ENCODE results near the gene KIF11.
"Not testable (repeated sequence)": the region's sequence is repeated elsewhere in the genome, so short reads cannot be mapped to it uniquely, and the experiment has no call there.

KIF11 gene

GRCh38 chr10:92590623-92591549, 2.0 kb upstream of the KIF11 start:
- no peak for DNase-seq (ENCODE audit: low read depth in 2 of 3, low spot score in 2 of 3)

DNA sequence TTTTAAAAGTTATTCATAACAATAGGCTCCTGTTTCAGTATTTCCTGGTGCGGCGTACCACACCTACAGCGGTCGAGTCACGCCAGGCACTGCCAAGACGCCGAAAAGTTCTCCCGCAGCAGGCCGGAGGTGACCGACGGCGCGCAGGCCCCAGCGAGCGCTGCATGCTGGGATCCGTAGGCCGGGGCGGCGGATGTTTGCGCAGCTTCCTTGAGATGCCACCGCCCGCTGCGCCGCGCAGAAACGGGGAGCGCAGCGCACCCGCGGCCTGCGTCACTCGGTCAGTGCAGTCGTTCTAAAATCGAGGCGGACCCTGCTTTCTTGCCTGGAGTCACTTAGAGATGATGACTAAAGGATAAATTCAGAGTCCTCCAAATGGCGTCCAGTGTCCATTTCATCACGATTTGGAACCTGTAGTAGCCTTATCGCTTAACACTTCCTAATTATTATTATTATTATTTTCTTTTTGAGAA, 1.3 kb upstream of the KIF11 start:
- DNase-seq (ENCODE audit: low read depth in 2 of 3, low spot score in 2 of 3), result peak; percentile 63 to 81 (median 74)

DNA sequence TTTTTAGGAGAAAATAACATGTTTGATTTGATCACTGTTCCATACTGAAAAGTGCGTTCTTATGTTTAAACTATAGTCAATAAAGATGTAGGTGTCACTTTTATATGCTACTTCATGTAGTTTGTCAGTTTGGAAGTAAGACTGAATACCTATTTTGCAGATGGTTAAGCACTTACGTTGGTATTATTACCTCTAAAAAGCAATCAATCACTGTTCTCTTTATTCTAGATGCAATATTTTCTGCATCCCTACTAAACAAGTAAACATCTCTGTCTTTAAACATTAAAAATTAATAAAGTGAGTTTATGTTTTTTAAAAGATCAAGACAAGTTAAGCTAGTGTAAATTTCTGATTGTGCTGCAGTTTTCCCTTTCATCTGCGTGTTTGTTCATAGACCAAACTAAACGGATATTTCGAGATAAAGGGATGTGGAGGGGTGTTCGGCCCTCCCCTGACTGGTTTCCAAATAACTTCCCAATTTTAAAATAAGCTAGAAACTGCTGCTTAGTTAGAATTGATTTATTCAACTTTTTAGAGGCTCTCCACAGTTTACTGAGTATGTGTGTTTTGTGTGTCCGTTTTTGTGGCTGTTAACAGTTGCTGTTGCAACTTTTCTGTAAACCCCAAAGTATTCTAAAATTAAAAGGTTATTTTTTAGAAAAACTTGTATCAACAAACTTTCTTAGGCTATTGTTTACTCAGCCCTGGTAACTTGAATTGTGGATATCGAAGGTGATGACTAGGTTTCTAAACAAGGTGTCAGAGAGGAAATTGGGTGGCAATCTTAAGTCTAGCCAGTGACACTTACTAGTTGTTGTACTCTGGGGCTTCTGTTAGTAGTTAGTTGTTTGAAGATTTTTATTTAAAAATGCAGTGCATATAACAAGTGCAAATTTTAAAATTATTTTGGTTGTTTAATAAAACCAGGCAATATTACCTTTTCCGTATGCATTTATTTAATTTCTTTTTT, 974 bp downstream of the KIF11 start:
- DNase-seq (ENCODE audit: low read depth in 2 of 3, low spot score in 2 of 3), result no peak

- DNase-seq (ENCODE audit: low read depth in 2 of 3, low spot score in 2 of 3), result no peak
These were observed 2.6 kb downstream of the KIF11 start for GRCh38 chr10:92595505-92595904.

DNA sequence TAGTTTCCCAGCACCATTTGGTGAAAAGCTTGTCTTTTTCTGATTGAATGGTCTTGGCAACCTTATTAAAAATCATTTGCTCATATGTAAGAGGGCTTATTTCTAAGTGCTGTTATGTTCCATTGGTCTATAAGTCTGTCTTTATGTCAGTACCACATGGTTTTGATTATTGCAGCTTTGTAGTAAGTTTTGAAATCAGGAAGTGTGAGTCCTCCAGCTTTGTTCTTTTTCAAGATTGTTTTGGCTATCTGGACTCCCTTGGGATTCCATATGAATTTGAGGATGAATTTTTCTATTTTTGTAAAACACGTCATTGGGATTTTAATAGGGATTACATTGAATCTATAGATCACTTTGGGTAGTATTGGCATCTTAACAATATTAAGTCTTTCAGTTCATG, 5.4 kb downstream of the KIF11 start:
- no peak for DNase-seq (ENCODE audit: low read depth in 2 of 3, low spot score in 2 of 3)

GRCh38 chr10:92604841-92605240, 11.9 kb downstream of the KIF11 start:
- DNase-seq (ENCODE audit: low read depth in 2 of 3, low spot score in 2 of 3), result no peak

GRCh38 chr10:92615515-92615914, 22.6 kb downstream of the KIF11 start:
- DNase-seq (ENCODE audit: low read depth in 2 of 3, low spot score in 2 of 3), result no peak

DNA sequence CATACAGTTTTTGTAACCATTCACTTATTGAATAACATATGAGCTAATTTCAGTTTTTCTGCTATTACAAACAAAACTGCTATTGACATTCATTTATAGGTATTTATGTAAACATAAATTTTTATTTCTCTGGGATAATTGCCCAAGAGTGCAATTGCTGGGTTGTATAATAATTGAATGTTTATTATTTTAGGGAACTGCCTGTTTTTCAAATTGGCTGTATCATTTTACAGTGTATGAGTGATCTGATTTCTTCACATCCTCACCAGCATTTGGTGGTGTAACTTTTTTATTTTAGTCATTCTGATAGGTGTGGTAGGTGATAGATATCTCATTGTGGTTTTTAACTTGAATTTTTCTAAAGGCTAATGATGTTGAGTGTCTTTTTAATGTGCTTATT, 26.4 kb downstream of the KIF11 start:
- no peak for DNase-seq (ENCODE audit: low read depth in 2 of 3, low spot score in 2 of 3)

GRCh38 chr10:92627845-92628480, 35.0 kb downstream of the KIF11 start:
- DNase-seq (ENCODE audit: low read depth in 2 of 3, low spot score in 2 of 3), result no peak

GRCh38 chr10:92629945-92630344, 37.0 kb downstream of the KIF11 start:
- DNase-seq (ENCODE audit: low read depth in 2 of 3, low spot score in 2 of 3), result no peak

- DNase-seq (ENCODE audit: low read depth in 2 of 3, low spot score in 2 of 3), result no peak
These were observed 45.1 kb downstream of the KIF11 start for GRCh38 chr10:92638037-92638436.

DNA sequence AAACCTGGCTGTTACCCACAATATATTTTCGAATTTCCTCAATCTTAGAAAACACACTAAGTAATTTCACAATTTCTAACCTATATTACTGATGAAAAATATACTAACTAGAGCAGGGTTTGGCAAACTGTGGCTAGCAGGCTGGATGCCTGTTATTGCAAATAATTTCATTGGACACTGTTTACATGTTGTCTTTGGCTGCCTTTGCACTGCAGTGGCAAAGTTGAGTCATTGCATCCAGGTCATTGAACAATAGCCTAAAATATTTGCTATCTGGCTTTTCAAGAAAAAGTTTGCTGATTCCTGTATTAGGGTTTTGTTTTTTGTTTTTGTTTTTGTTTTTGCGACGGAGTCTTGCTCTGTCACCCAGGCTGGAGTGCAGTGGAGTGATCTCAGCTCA, 47.2 kb downstream of the KIF11 start:
- no peak for DNase-seq (ENCODE audit: low read depth in 2 of 3, low spot score in 2 of 3)

GRCh38 chr10:92641492-92641891, 48.6 kb downstream of the KIF11 start:
- no peak for DNase-seq (ENCODE audit: low read depth in 2 of 3, low spot score in 2 of 3)

GRCh38 chr10:92644921-92645320, 52.0 kb downstream of the KIF11 start:
- DNase-seq (ENCODE audit: low read depth in 2 of 3, low spot score in 2 of 3), result no peak

- DNase-seq (ENCODE audit: low read depth in 2 of 3, low spot score in 2 of 3), result not testable (repeated sequence)
These were observed 57.9 kb downstream of the KIF11 start for GRCh38 chr10:92650864-92651263.

DNA sequence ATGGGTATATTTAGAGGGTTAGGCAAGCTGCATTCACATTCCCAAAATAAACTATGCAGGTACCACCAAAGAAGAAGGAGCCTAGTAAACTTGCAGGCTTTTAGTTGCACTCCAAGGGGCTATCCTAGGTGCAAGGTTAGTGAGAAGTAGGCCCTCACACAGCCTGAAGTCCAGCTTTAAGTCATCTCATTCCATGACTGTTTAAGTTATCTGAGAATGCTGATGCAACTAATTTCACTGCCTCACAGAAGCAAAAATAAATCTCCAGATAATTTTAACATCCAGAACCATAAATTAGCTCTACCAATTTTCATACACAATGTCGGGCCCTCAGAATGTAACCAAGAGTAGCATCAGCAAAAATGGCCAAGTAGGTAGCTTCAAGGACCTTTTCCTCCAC, 62.5 kb downstream of the KIF11 start:
- DNase-seq (ENCODE audit: low read depth in 2 of 3, low spot score in 2 of 3), result no peak

GRCh38 chr10:92656266-92656961, 63.5 kb downstream of the KIF11 start:
- DNase-seq (ENCODE audit: low read depth in 2 of 3, low spot score in 2 of 3), result no peak

DNA sequence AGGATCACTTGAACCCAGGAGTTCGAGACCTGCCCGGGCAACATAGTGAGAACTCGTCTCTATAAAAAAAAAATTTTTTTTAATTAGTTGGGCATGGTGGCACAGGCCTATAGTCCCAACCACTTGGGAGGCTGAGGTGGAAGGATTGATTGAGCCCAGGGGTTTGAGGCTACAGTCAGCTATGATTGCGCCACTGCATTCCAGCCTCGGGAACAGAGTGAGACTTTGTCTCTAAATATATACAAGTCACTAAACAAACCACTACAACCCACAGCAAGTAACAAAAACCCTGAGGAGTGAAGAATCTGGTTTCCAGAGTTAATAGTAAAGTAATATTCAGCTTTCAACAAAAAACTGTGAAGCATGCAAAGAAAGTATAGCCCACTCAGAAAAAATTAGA, 64.1 kb downstream of the KIF11 start:
- no peak for DNase-seq (ENCODE audit: low read depth in 2 of 3, low spot score in 2 of 3)

- DNase-seq (ENCODE audit: low read depth in 2 of 3, low spot score in 2 of 3), result no peak
These were observed 69.9 kb downstream of the KIF11 start for GRCh38 chr10:92662848-92663247.

DNA sequence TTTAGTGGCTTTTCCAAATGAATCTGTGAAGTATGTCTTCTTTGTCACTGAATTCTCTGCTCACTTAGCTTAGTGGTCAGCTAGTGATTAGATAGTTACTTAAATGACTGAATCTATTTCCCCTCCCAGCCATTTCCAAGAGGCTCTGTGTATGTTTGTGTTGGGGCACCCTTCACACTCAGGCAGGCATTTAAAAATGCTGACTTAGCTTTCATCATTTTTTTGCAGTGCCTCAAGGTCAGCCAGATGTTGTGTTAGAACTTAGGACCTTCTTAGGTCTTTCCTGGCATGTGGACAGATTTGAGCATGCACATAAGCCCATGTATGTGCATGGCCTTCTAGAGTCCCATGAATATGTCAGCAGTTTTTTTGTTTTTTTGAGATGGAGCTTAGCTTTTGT, 71.4 kb downstream of the KIF11 start:
- DNase-seq (ENCODE audit: low read depth in 2 of 3, low spot score in 2 of 3), result no peak

- no peak for DNase-seq (ENCODE audit: low read depth in 2 of 3, low spot score in 2 of 3)
These were observed 74.1 kb downstream of the KIF11 start for GRCh38 chr10:92667078-92667477.
